ENCODE measurements around the gene MPRIP. TPM values are rescaled to one million over a fixed set of nuclear protein-coding genes. Genes with fewer than 3 reads are reported as not detected.

The MPRIP gene
- total RNA-seq, 2 experiments from 2014 or later: 132 to 135 TPM

- DNase-seq (no peak), ATAC-seq (peak; percentile 32)
- intact Hi-C loops (cut with micrococcal nuclease): loop anchor here (10.0 kb wide), 1 partner anchor 114 kb away; no protein-coding TSS in a partner anchor
- Mint-ChIP-seq H3K27me3 (no peaks in the 10 kb centered on the region), H3K36me3 (ENCODE audit: low read depth) (peaks cover 2% of the 10 kb centered on the region), H3K27ac (peak overlapping the region; percentile 93), H3K4me1 (ENCODE audit: low read depth) (peaks cover 88% of the 10 kb centered on the region), H3K9me3 (no peaks in the 10 kb centered on the region), H3K4me3 (no peak overlapping the region)
- POLR2A ChIA-PET: no interaction called here
- no peak for TF ChIP-seq CTCF (IDR thresholded peaks at IDR 0.05)
- CTCF ChIA-PET: interaction anchor here (1.0 to 1.9 kb wide), 2 partner anchors 11 to 22 kb away, joined by 3 to 10 read pairs; no protein-coding TSS in a partner anchor
Measured at GRCh38 chr17:17119106-17119505, 76.8 kb downstream of the MPRIP start.

GRCh38 chr17:17119533-17119932, 77.3 kb downstream of the MPRIP start:
- H3K4me1 Mint-ChIP-seq (ENCODE audit: low read depth): peaks cover 87% of the 10 kb centered on the region
- H3K36me3 Mint-ChIP-seq (ENCODE audit: low read depth): peaks cover 2% of the 10 kb centered on the region
- DNase-seq (peak; percentile 84), ATAC-seq (peak; percentile 88)
- no peak overlapping the region for H3K4me3 Mint-ChIP-seq
- CTCF ChIA-PET: interaction anchor here (1.0 to 1.9 kb wide), 3 partner anchors 11 to 193 kb away, joined by 3 to 10 read pairs (median 4); no protein-coding TSS in a partner anchor
- POLR2A ChIA-PET: interaction anchor here (1.3 kb wide), 1 partner anchor 8 kb away, joined by 3 read pairs; no protein-coding TSS in a partner anchor
- TF ChIP-seq CTCF (IDR thresholded peaks at IDR 0.05): no peak
- H3K9me3 Mint-ChIP-seq: no peaks in the 10 kb centered on the region
- peak overlapping the region; percentile 93 for H3K27ac Mint-ChIP-seq
- H3K27me3 Mint-ChIP-seq: no peaks in the 10 kb centered on the region
- intact Hi-C loops (cut with micrococcal nuclease): loop anchor here (10.0 kb wide), 1 partner anchor 115 kb away; no protein-coding TSS in a partner anchor

- ATAC-seq: no peak
- CTCF ChIA-PET: interaction anchor here (0.9 to 1.9 kb wide), 4 partner anchors 7 to 192 kb away, joined by 3 to 10 read pairs (median 4); no protein-coding TSS in a partner anchor
- H3K9me3 Mint-ChIP-seq: no peaks in the 10 kb centered on the region
- H3K27me3 Mint-ChIP-seq: no peaks in the 10 kb centered on the region
- H3K4me1 Mint-ChIP-seq (ENCODE audit: low read depth): peaks cover 86% of the 10 kb centered on the region
- intact Hi-C loops (cut with micrococcal nuclease): no loop called here
- no peak for TF ChIP-seq CTCF (IDR thresholded peaks at IDR 0.05)
- H3K27ac Mint-ChIP-seq: peak overlapping the region; percentile 93
- peaks cover 2% of the 10 kb centered on the region for H3K36me3 Mint-ChIP-seq (ENCODE audit: low read depth)
- POLR2A ChIA-PET: interaction anchor here (0.6 to 1.3 kb wide), 2 partner anchors 9 to 51 kb away, joined by 3 read pairs; no protein-coding TSS in a partner anchor
- H3K4me3 Mint-ChIP-seq: no peak overlapping the region
- no peak for DNase-seq
Measured at GRCh38 chr17:17120294-17120693, 78.0 kb downstream of the MPRIP start.

- intact Hi-C loops (cut with micrococcal nuclease): no loop called here
- Mint-ChIP-seq H3K4me3 (no peak overlapping the region), H3K9me3 (no peaks in the 10 kb centered on the region), H3K4me1 (ENCODE audit: low read depth) (peaks cover 86% of the 10 kb centered on the region), H3K27me3 (no peaks in the 10 kb centered on the region), H3K36me3 (ENCODE audit: low read depth) (peaks cover 2% of the 10 kb centered on the region), H3K27ac (peak overlapping the region; percentile 93)
- CTCF ChIA-PET: interaction anchor here (0.9 to 1.7 kb wide), 5 partner anchors 8 to 192 kb away, joined by 3 to 5 read pairs (median 3); no protein-coding TSS in a partner anchor
- no peak for ATAC-seq
- POLR2A ChIA-PET: interaction anchor here (0.6 to 1.3 kb wide), 2 partner anchors 9 to 52 kb away, joined by 3 read pairs; no protein-coding TSS in a partner anchor
- TF ChIP-seq CTCF (IDR thresholded peaks at IDR 0.05): no peak
- no peak for DNase-seq
Measured at GRCh38 chr17:17120701-17121100, 78.4 kb downstream of the MPRIP start.

GRCh38 chr17:17121162-17121561, 78.9 kb downstream of the MPRIP start:
- peaks cover 2% of the 10 kb centered on the region for H3K36me3 Mint-ChIP-seq (ENCODE audit: low read depth)
- H3K27ac Mint-ChIP-seq: peak overlapping the region; percentile 50
- POLR2A ChIA-PET: interaction anchor here (0.6 kb wide), 1 partner anchor 52 kb away, joined by 3 read pairs; no protein-coding TSS in a partner anchor
- CTCF ChIA-PET: interaction anchor here (0.9 to 1.7 kb wide), 6 partner anchors 8 to 191 kb away, joined by 3 to 5 read pairs (median 3); no protein-coding TSS in a partner anchor
- no peaks in the 10 kb centered on the region for H3K9me3 Mint-ChIP-seq
- intact Hi-C loops (cut with micrococcal nuclease): no loop called here
- ATAC-seq (no peak), DNase-seq (no peak)
- H3K27me3 Mint-ChIP-seq: no peaks in the 10 kb centered on the region
- H3K4me1 Mint-ChIP-seq (ENCODE audit: low read depth): peaks cover 88% of the 10 kb centered on the region
- TF ChIP-seq CTCF (IDR thresholded peaks at IDR 0.05): no peak
- no peak overlapping the region for H3K4me3 Mint-ChIP-seq

Measured in activated CD8-positive, alpha-beta T cell treated with anti-CD3 and anti-CD28 coated beads for 36 hours (primary cell).